ENCODE results near the gene MTA3.

The MTA3 gene

GRCh38 chr2:42557306-42557705 is 11.1 kb upstream of the MTA3 start:
- TF ChIP-seq GATA3 (IDR thresholded peaks at IDR 0.05; ENCODE audit: low read depth, low read length) (no peak), GATA2 (IDR thresholded peaks at IDR 0.05; ENCODE audit: low read depth, low read length) (no peak)

- TF ChIP-seq GATA3 (IDR thresholded peaks at IDR 0.05; ENCODE audit: low read depth, low read length) = no peak
- TF ChIP-seq GATA2 (IDR thresholded peaks at IDR 0.05; ENCODE audit: low read depth, low read length) = no peak
Observed at GRCh38 chr2:42558827-42559226, 9.6 kb upstream of the MTA3 start.

DNA sequence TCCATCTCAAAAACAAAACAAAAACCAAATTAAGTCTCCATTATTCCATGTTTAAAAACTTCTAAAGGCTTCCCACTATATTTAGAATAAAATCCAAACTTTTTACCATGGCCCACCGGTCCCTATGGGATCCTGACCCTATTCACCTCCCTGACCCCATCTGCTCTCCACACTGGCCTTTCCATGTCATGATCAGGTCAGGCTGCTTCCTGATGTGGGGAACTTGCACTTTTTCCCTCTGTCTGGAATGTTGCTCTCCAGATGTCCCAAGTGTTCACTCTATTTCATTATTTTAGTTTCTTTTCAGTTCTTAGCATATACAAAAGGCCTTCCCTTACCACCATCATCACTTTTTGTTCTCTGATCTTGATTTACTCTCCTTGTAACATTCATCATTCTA is 7.5 kb upstream of the MTA3 start:
- no peak for TF ChIP-seq GATA2 (IDR thresholded peaks at IDR 0.05; ENCODE audit: low read depth, low read length)
- TF ChIP-seq GATA3 (IDR thresholded peaks at IDR 0.05; ENCODE audit: low read depth, low read length) = no peak

GRCh38 chr2:42562474-42563144 is 5.8 kb upstream of the MTA3 start:
- TF ChIP-seq GATA3 (IDR thresholded peaks at IDR 0.05; ENCODE audit: low read depth, low read length) = no peak
- TF ChIP-seq GATA2 (IDR thresholded peaks at IDR 0.05; ENCODE audit: low read depth, low read length) = no peak

- TF ChIP-seq GATA3 (IDR thresholded peaks at IDR 0.05; ENCODE audit: low read depth, low read length) (no peak), GATA2 (IDR thresholded peaks at IDR 0.05; ENCODE audit: low read depth, low read length) (no peak)
Observed at GRCh38 chr2:42566025-42566424, 2.4 kb upstream of the MTA3 start.

DNA sequence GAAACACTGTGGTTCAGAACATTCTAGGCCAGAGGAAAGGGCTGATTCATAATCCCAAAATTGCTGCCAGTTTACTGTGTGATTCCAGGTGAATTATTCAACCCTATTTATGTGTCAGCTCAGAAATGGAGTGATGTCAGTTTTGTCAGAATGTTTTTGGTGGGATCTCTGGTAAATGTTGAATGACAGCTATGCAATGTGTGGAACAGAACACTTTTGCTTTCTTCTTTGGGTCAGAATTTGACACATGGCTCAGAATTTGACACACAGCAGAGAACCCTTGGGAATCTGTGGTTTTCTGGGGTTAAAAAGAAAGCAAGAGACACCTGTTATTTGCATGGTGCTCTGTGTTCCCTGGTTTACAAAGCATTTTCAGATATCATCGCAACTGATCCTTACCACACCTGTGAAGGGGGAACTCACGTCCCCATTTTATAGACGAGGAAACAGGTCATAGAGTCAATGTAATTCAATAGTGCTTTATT is 1.6 kb upstream of the MTA3 start:
- TF ChIP-seq GATA3 (IDR thresholded peaks at IDR 0.05; ENCODE audit: low read depth, low read length) (no peak), GATA2 (IDR thresholded peaks at IDR 0.05; ENCODE audit: low read depth, low read length) (no peak)

DNA sequence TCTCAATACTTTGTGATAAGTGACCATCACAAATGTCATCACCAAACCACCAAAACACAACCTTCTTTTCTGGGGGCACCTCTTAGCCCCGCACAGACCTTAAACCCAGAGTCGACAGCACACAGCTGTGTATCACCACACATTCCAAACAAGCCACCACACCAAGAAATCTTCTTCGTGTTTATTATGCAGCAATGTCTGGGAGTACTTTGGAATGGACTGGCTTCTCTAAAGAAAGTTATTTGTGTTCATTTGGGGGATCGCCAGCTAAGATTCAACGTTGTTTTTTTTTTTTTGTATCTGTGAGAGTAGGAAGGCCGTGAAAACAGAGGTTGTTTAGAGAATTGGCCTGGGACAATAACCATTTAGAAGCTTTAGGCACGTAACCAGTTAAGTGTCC is 1.1 kb upstream of the MTA3 start:
- TF ChIP-seq GATA3 (IDR thresholded peaks at IDR 0.05; ENCODE audit: low read depth, low read length) (no peak), GATA2 (IDR thresholded peaks at IDR 0.05; ENCODE audit: low read depth, low read length) (no peak)

DNA sequence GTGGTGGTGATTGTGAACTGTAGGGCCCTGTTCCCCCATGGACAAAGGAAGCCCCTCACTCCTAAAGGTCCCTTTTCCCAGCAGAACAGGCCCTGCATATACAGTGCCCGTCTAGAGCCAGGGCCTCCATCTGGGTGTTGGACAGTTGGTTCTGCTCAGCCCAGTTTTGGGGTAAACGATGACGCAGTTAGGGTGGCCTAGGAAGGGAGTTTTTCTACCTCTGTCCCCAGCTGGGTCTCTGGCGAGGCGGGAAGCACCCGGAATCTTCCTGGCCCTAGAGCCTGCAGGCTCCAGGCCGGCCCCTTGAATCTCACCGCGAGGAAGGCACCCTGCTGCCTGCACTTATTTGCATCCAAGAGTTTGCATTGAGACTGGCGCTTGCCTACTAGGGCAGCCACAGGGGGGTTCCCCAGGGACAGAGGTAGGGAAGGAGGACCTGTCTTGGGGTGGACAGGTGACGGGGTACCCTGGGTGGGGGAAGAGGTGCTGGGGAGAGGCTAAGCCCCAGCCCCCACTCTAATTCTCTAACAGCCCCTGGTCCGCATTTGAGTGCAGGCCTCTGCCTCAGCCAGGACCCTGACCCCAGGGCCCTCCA is 529 bp upstream of the MTA3 start:
- TF ChIP-seq GATA2 (IDR thresholded peaks at IDR 0.05; ENCODE audit: low read depth, low read length) = no peak
- TF ChIP-seq GATA3 (IDR thresholded peaks at IDR 0.05; ENCODE audit: low read depth, low read length) = no peak

DNA sequence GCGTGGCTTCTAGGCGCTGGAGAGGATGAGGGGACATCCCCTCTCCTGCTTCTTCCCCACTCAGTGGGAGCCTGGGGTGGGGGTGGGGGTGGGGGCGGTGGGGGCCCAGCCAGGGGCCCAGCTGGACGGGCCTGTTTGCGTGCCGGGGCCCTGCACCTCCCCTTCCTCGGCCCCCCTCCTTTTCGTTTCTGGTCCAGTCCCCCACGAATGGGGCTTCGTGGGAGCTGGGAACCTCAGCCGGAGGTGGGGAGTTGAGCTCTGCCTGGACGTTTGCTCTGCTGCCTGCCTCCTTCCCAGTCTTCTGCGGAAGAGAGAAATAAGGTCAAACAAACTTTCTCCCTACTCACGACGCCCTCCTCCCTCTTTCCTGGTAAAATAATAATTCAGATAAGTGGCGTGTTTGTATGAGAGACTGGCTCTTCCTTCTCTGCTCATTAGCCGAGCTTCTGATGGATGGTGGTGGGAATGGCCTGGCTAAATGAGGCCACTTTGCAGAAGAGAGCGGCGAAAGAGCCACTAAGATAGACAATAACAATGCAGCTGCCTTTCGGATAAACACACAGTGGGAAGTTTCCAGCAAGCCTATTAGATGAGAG is 782 bp downstream of the MTA3 start:
- TF ChIP-seq GATA2 (IDR thresholded peaks at IDR 0.05; ENCODE audit: low read depth, low read length) = no peak
- no peak for TF ChIP-seq GATA3 (IDR thresholded peaks at IDR 0.05; ENCODE audit: low read depth, low read length)

DNA sequence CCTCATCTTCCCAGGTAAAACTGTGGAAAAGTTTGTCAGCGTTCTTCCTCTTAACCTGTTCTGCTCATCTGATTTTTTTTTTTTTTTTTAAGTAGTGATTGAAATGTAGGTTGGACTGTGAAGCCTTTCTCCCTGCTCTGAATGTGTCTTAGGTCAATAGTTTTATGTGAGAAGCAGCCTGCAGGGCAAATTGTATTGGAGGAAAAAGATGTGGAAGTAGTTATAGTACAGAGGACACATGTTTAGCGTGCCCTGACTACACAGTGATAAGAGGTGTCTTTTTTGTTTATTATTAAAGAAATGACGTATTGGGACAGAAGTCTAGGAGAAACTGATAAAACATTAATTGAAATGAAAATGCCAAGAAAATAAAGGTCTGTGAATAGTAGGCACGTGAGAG is 1.5 kb downstream of the MTA3 start:
- TF ChIP-seq GATA3 (IDR thresholded peaks at IDR 0.05; ENCODE audit: low read depth, low read length) (no peak), GATA2 (IDR thresholded peaks at IDR 0.05; ENCODE audit: low read depth, low read length) (no peak)

- TF ChIP-seq GATA2 (IDR thresholded peaks at IDR 0.05; ENCODE audit: low read depth, low read length) = no peak
- no peak for TF ChIP-seq GATA3 (IDR thresholded peaks at IDR 0.05; ENCODE audit: low read depth, low read length)
Observed at GRCh38 chr2:42572297-42573081, 4.1 kb downstream of the MTA3 start.

DNA sequence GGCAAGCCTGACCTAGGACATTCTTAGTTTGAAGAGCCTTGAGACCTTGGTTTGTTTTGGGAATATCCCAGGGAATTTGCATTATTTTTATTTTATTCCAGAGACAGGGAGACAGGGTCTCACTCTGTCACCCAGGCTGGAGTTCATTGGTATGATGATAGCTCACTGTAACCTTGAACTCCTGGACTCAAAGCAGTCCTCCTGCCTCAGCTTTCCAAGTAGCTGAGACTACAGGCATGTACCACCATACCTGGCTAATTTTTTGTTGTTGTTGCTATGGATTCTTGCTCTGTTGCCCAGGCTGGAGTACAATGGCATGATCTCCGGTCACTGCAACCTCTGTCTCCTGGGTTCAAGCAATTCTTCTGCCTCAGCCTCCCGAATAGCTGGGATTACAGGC is 4.8 kb downstream of the MTA3 start:
- no peak for TF ChIP-seq GATA3 (IDR thresholded peaks at IDR 0.05; ENCODE audit: low read depth, low read length)
- TF ChIP-seq GATA2 (IDR thresholded peaks at IDR 0.05; ENCODE audit: low read depth, low read length) = no peak

GRCh38 chr2:42575458-42576064 is 7.1 kb downstream of the MTA3 start:
- TF ChIP-seq GATA3 (IDR thresholded peaks at IDR 0.05; ENCODE audit: low read depth, low read length) = no peak
- TF ChIP-seq GATA2 (IDR thresholded peaks at IDR 0.05; ENCODE audit: low read depth, low read length) = no peak

- TF ChIP-seq GATA3 (IDR thresholded peaks at IDR 0.05; ENCODE audit: low read depth, low read length) (no peak), GATA2 (IDR thresholded peaks at IDR 0.05; ENCODE audit: low read depth, low read length) (no peak)
Observed at GRCh38 chr2:42578621-42579020, 10.2 kb downstream of the MTA3 start.
